RPMI8226 (cell line): ENCODE measurements around the gene NPIPB2.
A peak's percentile ranks its signal among the peaks of the same experiment; 100 is the strongest.
"Not testable (repeated sequence)": the region's sequence is repeated elsewhere in the genome, so short reads cannot be mapped to it uniquely, and the experiment has no call there.

Experiments used
- DNase-seq: peaks from one replicate; pipeline ENCODE4 v3.0.0-alpha.2; 2015

The NPIPB2 gene

GRCh38 chr16:11941945-11942344 lies at the start of gene NPIPB2:
Gene NPIPB2 (minus strand): TSS chr16:11942045. CDS start chr16:11942045, 0 bp downstream.
- not testable (repeated sequence) for DNase-seq

- no peak for DNase-seq
Observed at GRCh38 chr16:11990702-11991390, 49.0 kb upstream of the NPIPB2 start.

GRCh38 chr16:11988258-11988978 lies 46.6 kb upstream of the NPIPB2 start:
- DNase-seq, result no peak

GRCh38 chr16:11986521-11987057 lies 44.7 kb upstream of the NPIPB2 start:
- DNase-seq, result no peak

GRCh38 chr16:11985250-11985649 lies 43.4 kb upstream of the NPIPB2 start:
- no peak for DNase-seq

- no peak for DNase-seq
Observed at GRCh38 chr16:11980136-11980844, 38.4 kb upstream of the NPIPB2 start.

GRCh38 chr16:11979013-11979672 lies 37.3 kb upstream of the NPIPB2 start:
- no peak for DNase-seq

- no peak for DNase-seq
Observed at GRCh38 chr16:11978080-11978479, 36.2 kb upstream of the NPIPB2 start.

- DNase-seq, result no peak
Observed at GRCh38 chr16:11977376-11978041, 35.7 kb upstream of the NPIPB2 start.

GRCh38 chr16:11976850-11977375 lies 35.1 kb upstream of the NPIPB2 start:
- peak; percentile 29 for DNase-seq

GRCh38 chr16:11973070-11973469 lies 31.2 kb upstream of the NPIPB2 start:
- no peak for DNase-seq

- DNase-seq, result peak; percentile 31
Observed at GRCh38 chr16:11972128-11972527, 30.3 kb upstream of the NPIPB2 start.

- DNase-seq, result peak; percentile 87
Observed at GRCh38 chr16:11970292-11970691, 28.4 kb upstream of the NPIPB2 start.

GRCh38 chr16:11968577-11968976 lies 26.7 kb upstream of the NPIPB2 start:
- DNase-seq, result no peak

- DNase-seq, result no peak
Observed at GRCh38 chr16:11967195-11967911, 25.5 kb upstream of the NPIPB2 start.

- DNase-seq, result peak; percentile 74
Observed at GRCh38 chr16:11966173-11966572, 24.3 kb upstream of the NPIPB2 start.

GRCh38 chr16:11964761-11965551 lies 23.1 kb upstream of the NPIPB2 start, which contains the start of gene TNFRSF17:
Gene TNFRSF17 (plus strand): TSS chr16:11965210. CDS start chr16:11965325, 115 bp downstream.
- DNase-seq, result peak; percentile 87

GRCh38 chr16:11963706-11964105 lies 21.9 kb upstream of the NPIPB2 start:
- DNase-seq, result peak; percentile 50

GRCh38 chr16:11962978-11963377 lies 21.1 kb upstream of the NPIPB2 start:
- DNase-seq, result not testable (repeated sequence)

GRCh38 chr16:11962457-11962856 lies 20.6 kb upstream of the NPIPB2 start:
- not testable (repeated sequence) for DNase-seq
